Kidney (tissue), 14 donors: Measurements from ENCODE around the gene DMXL1. TPM values are rescaled to one million over a fixed set of nuclear protein-coding genes. Genes with fewer than 3 reads are reported as not detected.

Experiments used
- DNase-seq, 5 donors: peaks; one replicate each; pipeline ENCODE4 v3.0.0-alpha.2; 2013 to 2020
- FAIRE-seq: peaks from 2 replicates; lab custom pipeline; 2012; peaks lifted over from hg19 to GRCh38; lab: Jason Lieb, UNC
- H3K27ac ChIP-seq, 2 donors: one replicate each; pipeline ENCODE4 v1.7.0; 2013; ENCODE audit warnings: low read depth in 2 of 2, low read length in 2 of 2, inconsistent platforms in 1 of 2
- H3K27me3 ChIP-seq: one replicate; pipeline ENCODE4 v1.7.1; 2013; ENCODE audit warnings: low read length, inconsistent platforms; ENCODE audit not compliant: control insufficient read depth, insufficient read depth
- H3K36me3 ChIP-seq, 3 donors: one replicate each; pipeline versions ENCODE4 v1.7.0 to v1.7.1; 2013; ENCODE audit warnings: low read length in 3 of 3, control low read depth in 1 of 3, inconsistent platforms in 1 of 3; ENCODE audit not compliant: insufficient read depth in 3 of 3, control insufficient read depth in 2 of 3
- H3K4me1 ChIP-seq, 3 donors: one replicate each; pipeline versions ENCODE4 v1.7.0 to v1.7.1; 2013; ENCODE audit warnings: low read length in 3 of 3, inconsistent platforms in 1 of 3, low read depth in 1 of 3; ENCODE audit not compliant: control insufficient read depth in 2 of 3, insufficient read depth in 2 of 3
- H3K4me3 ChIP-seq, 3 donors: one replicate each; pipeline versions ENCODE4 v1.7.0 to v1.8.1; 2013; ENCODE audit warnings: low read length in 3 of 3, control low read depth in 1 of 3, inconsistent platforms in 1 of 3
- H3K9ac ChIP-seq, 3 donors: one replicate each; pipeline versions ENCODE4 v1.7.0 to v1.7.1; 2013; ENCODE audit warnings: low read length in 3 of 3, control low read depth in 1 of 3, inconsistent platforms in 1 of 3
- H3K9me3 ChIP-seq, 3 donors: one replicate each; pipeline versions ENCODE4 v1.7.0 to v1.7.1; 2013; ENCODE audit warnings: low read length in 3 of 3, control low read depth in 1 of 3, inconsistent platforms in 1 of 3; ENCODE audit not compliant: control insufficient read depth in 2 of 3, insufficient read depth in 1 of 3
- intact Hi-C: fragments of 100-400 bp; cut with DNase I; formaldehyde crosslinking; loops from one replicate; pipeline ENCODE4 v1.11.1; 2022
- polyA plus RNA-seq: library from polyadenylated mRNA; stranded (reverse); fragments of 350-450 nt; fragmentation: Illumina TruSeq; extraction: RNeasy Lipid Tissue Mini Kit (QIAGEN cat#74804); gene quantifications from one replicate; pipeline ENCODE4 v1.2.3, GENCODE V29; 2014; ENCODE audit warnings: low read depth, low replicate concordance; ENCODE audit not compliant: insufficient read depth
- total RNA-seq: library from RNA; stranded (reverse); fragmentation: NEBNext Ultra II Directional; extraction: Animal tissue kit (Norgen Biotek cat#: 25700); gene quantifications from one replicate; pipeline ENCODE4 v1.2.1, GENCODE V29; 2021
- TF ChIP-seq, protein P1 (sequence below): IDR thresholded peaks from 3 replicates; pipeline ENCODE4 v1.5.1; 2012; ENCODE audit warnings: mild to moderate bottlenecking, moderate library complexity, borderline replicate concordance; ENCODE audit not compliant: insufficient read depth; ENCODE audit errors: extremely low read depth
- donor health status: control.
- donor health status: control.
- donor health status: control.
- donor health status: control.
- donor health status: control.
- donor health status: DM: yes; HTN: yes; CAD: no.
- donor health status: Normal renal cell carcinoma (clear cell type).

The DMXL1 gene
- total and polyA plus RNA-seq, 2 donors from 2014 or later = 17.1 to 57.7 TPM

- Histone ChIP-seq H3K9ac (no peak overlapping the region), H3K4me3 (no peak overlapping the region), H3K27me3 (no peaks in the 10 kb centered on the region), H3K36me3 (no peaks in the 10 kb centered on the region), H3K27ac (no peak overlapping the region), H3K4me1 (no peaks in the 10 kb centered on the region), H3K9me3 (no peaks in the 10 kb centered on the region)
- intact Hi-C loops = no loop called here
- DNase-seq = no peak
- TF ChIP-seq, protein P1, sequence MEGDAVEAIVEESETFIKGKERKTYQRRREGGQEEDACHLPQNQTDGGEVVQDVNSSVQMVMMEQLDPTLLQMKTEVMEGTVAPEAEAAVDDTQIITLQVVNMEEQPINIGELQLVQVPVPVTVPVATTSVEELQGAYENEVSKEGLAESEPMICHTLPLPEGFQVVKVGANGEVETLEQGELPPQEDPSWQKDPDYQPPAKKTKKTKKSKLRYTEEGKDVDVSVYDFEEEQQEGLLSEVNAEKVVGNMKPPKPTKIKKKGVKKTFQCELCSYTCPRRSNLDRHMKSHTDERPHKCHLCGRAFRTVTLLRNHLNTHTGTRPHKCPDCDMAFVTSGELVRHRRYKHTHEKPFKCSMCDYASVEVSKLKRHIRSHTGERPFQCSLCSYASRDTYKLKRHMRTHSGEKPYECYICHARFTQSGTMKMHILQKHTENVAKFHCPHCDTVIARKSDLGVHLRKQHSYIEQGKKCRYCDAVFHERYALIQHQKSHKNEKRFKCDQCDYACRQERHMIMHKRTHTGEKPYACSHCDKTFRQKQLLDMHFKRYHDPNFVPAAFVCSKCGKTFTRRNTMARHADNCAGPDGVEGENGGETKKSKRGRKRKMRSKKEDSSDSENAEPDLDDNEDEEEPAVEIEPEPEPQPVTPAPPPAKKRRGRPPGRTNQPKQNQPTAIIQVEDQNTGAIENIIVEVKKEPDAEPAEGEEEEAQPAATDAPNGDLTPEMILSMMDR = no peak
- no peak for FAIRE-seq
Observed at GRCh38 chr5:119282628-119283027, 211.7 kb downstream of the DMXL1 start.

DNA sequence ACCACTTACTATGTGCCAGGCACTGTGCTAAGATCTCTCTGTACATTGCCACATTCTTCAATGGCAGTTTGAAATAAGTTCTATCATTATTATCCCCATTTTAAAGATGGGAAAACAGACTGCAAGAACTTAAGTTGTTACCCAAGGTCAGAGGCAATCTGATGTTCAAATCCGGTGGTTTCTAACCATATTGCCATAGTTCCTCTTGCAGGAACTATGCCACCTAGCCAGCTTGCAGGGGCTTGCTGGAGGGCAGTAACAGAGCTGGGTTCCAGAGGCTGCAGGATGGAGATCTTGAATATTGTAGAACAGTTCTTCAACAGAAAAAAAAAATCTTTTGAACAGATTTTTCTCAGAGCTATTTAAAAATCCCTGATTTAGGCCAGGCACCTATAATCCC, 213.1 kb downstream of the DMXL1 start:
- no peak overlapping the region for H3K9ac ChIP-seq
- H3K9me3 ChIP-seq = no peaks in the 10 kb centered on the region
- DNase-seq (no peak), FAIRE-seq (no peak)
- no peaks in the 10 kb centered on the region for H3K27me3 ChIP-seq
- H3K4me1 ChIP-seq = peaks cover 0 to under 1% (median 0%) of the 10 kb centered on the region in 3 donors
- TF ChIP-seq, protein P1 = no peak
- H3K4me3 ChIP-seq = no peak overlapping the region
- intact Hi-C loops = no loop called here
- H3K27ac ChIP-seq = no peak overlapping the region
- no peaks in the 10 kb centered on the region for H3K36me3 ChIP-seq

DNA sequence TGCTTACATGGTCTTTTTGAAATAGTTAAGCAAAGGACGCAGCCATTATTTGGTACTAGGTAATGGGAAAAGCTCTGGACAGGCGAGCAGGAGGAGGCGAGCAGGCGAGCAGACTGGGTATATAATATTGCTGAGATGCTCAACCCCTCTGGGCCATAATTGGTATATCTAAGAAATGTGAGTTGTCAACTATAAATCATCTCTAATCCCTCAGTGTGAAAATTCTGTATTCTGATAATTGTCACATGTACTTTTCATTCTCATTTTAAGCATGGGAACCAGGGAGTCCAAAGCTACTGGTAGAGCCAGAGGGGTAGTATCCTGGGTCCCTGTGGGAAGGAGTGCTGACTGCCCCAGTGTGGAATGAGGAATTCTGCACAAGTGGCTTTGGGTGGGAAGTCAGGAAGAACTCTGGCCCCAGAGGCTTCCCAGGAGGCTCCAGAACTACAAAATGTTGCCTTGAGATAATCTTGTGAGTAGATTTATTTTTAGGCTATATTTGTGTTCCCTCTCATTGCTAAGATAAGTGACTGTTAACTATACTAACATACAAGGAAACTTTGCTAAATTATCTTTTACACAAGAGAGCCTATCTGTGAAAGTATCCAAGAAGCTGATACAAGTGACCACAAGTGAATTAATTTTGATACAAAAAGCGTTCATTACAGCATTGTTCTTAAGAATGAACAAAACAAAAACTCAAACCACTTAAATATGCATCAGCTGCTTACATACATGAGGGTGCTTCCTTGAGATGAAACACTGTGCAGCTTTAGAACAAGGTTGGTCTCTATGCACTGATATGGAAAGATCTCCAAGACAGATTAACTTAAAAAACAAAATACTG, 214.4 kb downstream of the DMXL1 start:
- peaks cover 0 to 5% (median 3%) of the 10 kb centered on the region in 3 donors for H3K4me1 ChIP-seq
- TF ChIP-seq, protein P1 = no peak

More for the DNA sequence above, 214.4 kb downstream of the DMXL1 start:
- Histone ChIP-seq H3K9me3 (no peaks in the 10 kb centered on the region), H3K4me3 (no peak overlapping the region), H3K9ac (no peak overlapping the region), H3K36me3 (no peaks in the 10 kb centered on the region), H3K27ac (no peak overlapping the region), H3K27me3 (no peaks in the 10 kb centered on the region)
- no peak for DNase-seq
- FAIRE-seq = no peak
- intact Hi-C loops = no loop called here
